Bronchial epithelial cell (primary cell): Measurements from ENCODE around the gene TRIM47. TPM values are rescaled to one million over a fixed set of nuclear protein-coding genes. Genes with fewer than 3 reads are reported as not detected.

Experiments
- DNase-seq: peaks from one replicate; pipeline ENCODE4 v3.0.0-alpha.2; 2010; ENCODE audit warnings: low read depth
- FAIRE-seq: peaks from 2 replicates; lab custom pipeline; 2011; peaks lifted over from hg19 to GRCh38; lab: Jason Lieb, UNC
- H3K27me3 ChIP-seq: 2 replicates; pipeline ENCODE4 v1.5.1; 2011; ENCODE audit warnings: low read length; ENCODE audit not compliant: control insufficient read depth, insufficient read depth
- H3K36me3 ChIP-seq: 2 replicates; pipeline ENCODE4 v1.5.1; 2011; ENCODE audit warnings: low read length; ENCODE audit not compliant: control insufficient read depth, insufficient read depth
- H3K4me3 ChIP-seq: 2 replicates; pipeline ENCODE4 v1.5.1; 2011; ENCODE audit warnings: mild to moderate bottlenecking, low read depth, low read length, control low read depth
- CTCF ChIP-seq: IDR thresholded peaks from 2 replicates; pipeline ENCODE4 v1.5.1; 2011; ENCODE audit warnings: mild to moderate bottlenecking, moderate library complexity, low read length, control low read depth, inconsistent platforms; ENCODE audit not compliant: insufficient read depth, severe bottlenecking
- total RNA-seq: library from RNA; depleted of rRNA; stranded (reverse); fragments of >200 nt; gene quantifications from 2 replicates; pipeline ENCODE4 v1.2.1, GENCODE V29; 2014

The TRIM47 gene
- total RNA-seq, 1 donor from 2014 or later = 10.5 TPM

DNA sequence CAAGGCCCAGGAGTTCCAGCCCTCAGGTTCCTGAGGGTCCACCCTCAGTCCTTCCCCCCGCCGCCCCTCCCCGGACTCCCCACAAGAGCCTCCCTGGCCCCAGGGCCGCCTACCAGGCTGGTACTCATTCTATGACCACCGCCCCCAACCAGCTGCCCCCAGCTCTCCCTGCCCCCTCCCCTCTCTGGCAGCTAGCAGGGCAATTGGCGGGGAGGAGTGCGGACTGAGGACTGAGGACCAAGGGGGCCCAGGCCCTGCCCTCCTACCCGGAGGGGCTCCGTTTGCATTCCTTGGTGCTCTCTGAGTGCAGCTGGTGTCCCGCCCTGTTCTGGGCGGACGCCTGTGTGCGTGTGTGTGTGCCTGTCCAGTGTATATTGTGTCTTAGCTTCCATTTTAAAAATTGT lies 53.2 kb downstream of the TRIM47 start:
- peaks cover 19% of the 10 kb centered on the region for H3K36me3 ChIP-seq
- no peak for TF ChIP-seq CTCF
- no peak overlapping the region for H3K4me3 ChIP-seq
- FAIRE-seq (no peak), DNase-seq (no peak)
- H3K27me3 ChIP-seq = no peaks in the 10 kb centered on the region

DNA sequence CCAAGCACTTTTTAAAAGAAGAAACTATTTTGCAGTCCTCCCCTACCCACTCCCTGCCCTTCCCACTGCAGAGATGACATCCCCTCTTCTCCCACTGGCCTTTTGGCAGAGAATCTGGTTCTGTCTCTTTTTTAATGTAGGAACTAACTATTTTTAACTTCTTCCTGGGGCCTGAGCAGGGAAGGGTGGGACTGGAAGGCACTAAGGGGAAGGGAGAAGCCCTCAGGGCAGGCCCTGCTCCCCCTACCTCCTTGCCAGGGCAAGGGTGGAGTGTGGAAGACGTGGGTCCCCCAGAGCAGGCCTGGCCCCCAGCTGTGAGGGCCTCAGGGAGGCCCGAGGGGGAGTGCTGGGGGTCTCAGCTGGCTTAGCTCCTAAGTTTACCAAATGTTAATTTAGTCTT lies 53.7 kb downstream of the TRIM47 start:
- FAIRE-seq = no peak
- Histone ChIP-seq H3K27me3 (no peaks in the 10 kb centered on the region), H3K36me3 (peaks cover 21% of the 10 kb centered on the region), H3K4me3 (no peak overlapping the region)
- no peak for DNase-seq
- no peak for TF ChIP-seq CTCF

Other genes with a start within 250 kb of the TRIM47 start
- 3.9 and 7.4 TPM in 2 replicates for gene SMIM5, start 245.1 kb downstream of the TRIM47 start, total RNA-seq
- gene RECQL5, start 211.4 kb downstream of the TRIM47 start, total RNA-seq = 11.6 and 28.9 TPM in 2 replicates
- gene SAP30BP, start 211.2 kb downstream of the TRIM47 start, total RNA-seq = 58.4 and 65.0 TPM in 2 replicates
- 297 and 565 TPM in 2 replicates for gene ITGB4, start 157.1 kb downstream of the TRIM47 start, total RNA-seq
- gene GALK1, start 113.4 kb downstream of the TRIM47 start, total RNA-seq = 13.4 and 32.8 TPM in 2 replicates
- gene UNK, start 93.8 kb downstream of the TRIM47 start, total RNA-seq = 10.8 and 11.4 TPM in 2 replicates
- 4.7 and 17.0 TPM in 2 replicates for gene UNC13D, start 34.2 kb downstream of the TRIM47 start, total RNA-seq
- 17.9 and 20.2 TPM in 2 replicates for gene WBP2, start 23.2 kb downstream of the TRIM47 start, total RNA-seq
- gene TRIM65, start 18.4 kb upstream of the TRIM47 start, total RNA-seq = 13.2 and 21.1 TPM in 2 replicates
- 27.4 and 31.7 TPM in 2 replicates for gene MRPL38, start 26.3 kb upstream of the TRIM47 start, total RNA-seq
- 10.5 and 16.0 TPM in 2 replicates for gene FBF1, start 62.5 kb upstream of the TRIM47 start, total RNA-seq
- gene ACOX1, start 100.6 kb upstream of the TRIM47 start, total RNA-seq = 39.8 and 49.5 TPM in 2 replicates
- 19.6 and 24.5 TPM in 2 replicates for gene TEN1, start 100.7 kb upstream of the TRIM47 start, total RNA-seq
- gene CDK3, start 122.3 kb upstream of the TRIM47 start, total RNA-seq = 0.64 and 1.3 TPM in 2 replicates
- gene EVPL, start 148.7 kb upstream of the TRIM47 start, total RNA-seq = 27.1 and 93.3 TPM in 2 replicates
- 42.9 and 54.8 TPM in 2 replicates for gene SRP68, start 193.9 kb upstream of the TRIM47 start, total RNA-seq
- not detected in 2 replicates for gene GALR2, start 196.2 kb upstream of the TRIM47 start, total RNA-seq
- gene ZACN, start 200.6 kb upstream of the TRIM47 start, total RNA-seq = not detected in 2 replicates
- 41.9 and 49.5 TPM in 2 replicates for gene EXOC7, start 225.2 kb upstream of the TRIM47 start, total RNA-seq